Endothelial cell of umbilical vein (primary cell): Measurements from ENCODE around the gene TNFRSF19. TPM values are rescaled to one million over a fixed set of nuclear protein-coding genes. Genes with fewer than 3 reads are reported as not detected.

Experiments used
- BruUV-seq: library from RNA; stranded (reverse); fragments of 400-500 nt; replicated peaks from 2 replicates; lab custom pipeline; 2021; lab: Mats Ljungman, UMichigan
- CTCF ChIA-PET: fragments of 300-600, 350-600 bp; sonication (Branson Sonifier 250); formaldehyde crosslinking; loops from one replicate; lab custom pipeline; 2021; ENCODE audit warnings: antibody characterized with exemption, inconsistent platforms; lab: Charles Lee
- POLR2A ChIA-PET: fragments of 300-600, 350-600 bp; sonication (Branson Sonifier 250); formaldehyde crosslinking; loops from one replicate; lab custom pipeline; 2021; ENCODE audit warnings: antibody characterized with exemption, inconsistent platforms; lab: Charles Lee
- DNase-seq: peaks from one replicate; pipeline ENCODE4 v3.0.0-alpha.2; 2011; ENCODE audit warnings: low read depth, low spot score
- FAIRE-seq: peaks from 2 replicates; lab custom pipeline; 2011; peaks lifted over from hg19 to GRCh38; lab: Jason Lieb, UNC
- H2AFZ ChIP-seq: 2 replicates; pipeline ENCODE4 v1.6.0; 2012; ENCODE audit warnings: low read depth, low read length, control low read depth, inconsistent platforms
- H3K27ac ChIP-seq: 2 replicates; pipeline ENCODE4 v1.5.1; 2011; ENCODE audit warnings: low read depth, mild to moderate bottlenecking, control low read depth, low read length, moderate library complexity; ENCODE audit not compliant: insufficient read depth
- H3K27me3 ChIP-seq, 2 experiments: 2 replicates each; pipeline versions ENCODE4 v1.6.0 to v1.6.1; 2011; ENCODE audit warnings: low read length in 2 of 2, mixed read lengths in 1 of 2; ENCODE audit not compliant: control insufficient read depth in 2 of 2, insufficient read depth in 2 of 2
- H3K36me3 ChIP-seq, 2 experiments: 2 replicates in 1 of 2; 3 replicates in 1 of 2; pipeline ENCODE4 v1.5.1; 2011; ENCODE audit warnings: low read length in 2 of 2, mild to moderate bottlenecking in 1 of 2, moderate library complexity in 1 of 2; ENCODE audit not compliant: control insufficient read depth in 2 of 2, insufficient read depth in 2 of 2; ENCODE audit errors: extremely low read depth in 1 of 2
- H3K4me1 ChIP-seq: 3 replicates; pipeline ENCODE4 v1.5.1; 2011; ENCODE audit warnings: mild to moderate bottlenecking, low read length; ENCODE audit not compliant: control insufficient read depth, insufficient read depth; ENCODE audit errors: extremely low read depth
- H3K4me2 ChIP-seq: 2 replicates; pipeline ENCODE4 v1.6.1; 2011; ENCODE audit warnings: low read length, control low read depth, mixed read lengths; ENCODE audit not compliant: insufficient read depth
- H3K4me3 ChIP-seq, 3 experiments: fragments of 200-600 bp in 1 of 3; sonication (generic), shearing (Covaris generic) in 1 of 3; replicated peaks in 1 of 3; 2 replicates each; pipeline ENCODE4 v1.5.1; 2011 to 2016; ENCODE audit warnings: control low read depth in 3 of 3, low read length in 3 of 3, mild to moderate bottlenecking in 2 of 3, inconsistent platforms in 1 of 3, low read depth in 1 of 3, moderate library complexity in 1 of 3; ENCODE audit not compliant: insufficient read depth in 1 of 3
- H3K79me2 ChIP-seq: 2 replicates; pipeline ENCODE4 v1.6.0; 2012; ENCODE audit warnings: low read length, inconsistent platforms; ENCODE audit not compliant: control insufficient read depth, insufficient read depth
- H3K9ac ChIP-seq: replicated peaks from 2 replicates; pipeline ENCODE3; 2011; ENCODE audit warnings: low read length, control low read depth; ENCODE audit not compliant: insufficient read depth; ENCODE audit errors: extremely low read depth
- H3K9me1 ChIP-seq: replicated peaks from 3 replicates; pipeline ENCODE4 v1.6.0; 2011; ENCODE audit warnings: mild to moderate bottlenecking, low read length; ENCODE audit not compliant: control insufficient read depth, insufficient read depth; ENCODE audit errors: extremely low read depth
- H3K9me3 ChIP-seq: replicated peaks from 2 replicates; pipeline ENCODE4 v1.5.1; 2012; ENCODE audit warnings: low read length, inconsistent platforms; ENCODE audit not compliant: control insufficient read depth, insufficient read depth
- H4K20me1 ChIP-seq: replicated peaks from 2 replicates; pipeline ENCODE3; 2011; ENCODE audit warnings: mild to moderate bottlenecking, low read length; ENCODE audit not compliant: control insufficient read depth, insufficient read depth; ENCODE audit errors: extremely low read depth
- CTCF ChIP-seq, 2 donors: IDR thresholded peaks; 1 replicate in 1 of 2; 2 replicates in 1 of 2; pipeline ENCODE4 v1.5.1; 2011; ENCODE audit warnings: low read length in 2 of 2, mild to moderate bottlenecking in 2 of 2, moderate library complexity in 2 of 2, control low read depth in 1 of 2, inconsistent platforms in 1 of 2, low read depth in 1 of 2; ENCODE audit not compliant: insufficient read depth in 1 of 2; ENCODE audit errors: extremely low read depth in 1 of 2
- EZH2 ChIP-seq: IDR thresholded peaks from 2 replicates; pipeline ENCODE4 v1.6.1; 2012; ENCODE audit warnings: borderline replicate concordance, low read depth, mild to moderate bottlenecking, moderate library complexity, low read length, inconsistent platforms; ENCODE audit not compliant: severe bottlenecking
- FOS ChIP-seq: IDR thresholded peaks from 2 replicates; pipeline ENCODE4 v1.6.1; 2011; ENCODE audit warnings: mild to moderate bottlenecking, low read length, moderate library complexity, borderline replicate concordance; ENCODE audit not compliant: insufficient read depth
- GATA2 ChIP-seq: IDR thresholded peaks from 2 replicates; pipeline ENCODE4 v1.7.0; 2011; ENCODE audit warnings: low read depth, mild to moderate bottlenecking, moderate library complexity, mixed read lengths, low read length; ENCODE audit not compliant: insufficient read length, insufficient read depth
- JUN ChIP-seq: IDR thresholded peaks from 2 replicates; pipeline ENCODE4 v1.6.1; 2011; ENCODE audit warnings: borderline replicate concordance, low read depth; ENCODE audit not compliant: insufficient read length, insufficient read depth
- MAX ChIP-seq: IDR thresholded peaks from 2 replicates; pipeline ENCODE4 v1.6.1; 2011; ENCODE audit not compliant: insufficient read depth, insufficient read length
- MYC ChIP-seq: IDR thresholded peaks from one replicate; pipeline ENCODE4 v1.6.1; 2011; ENCODE audit warnings: mild to moderate bottlenecking, low read depth, low read length
- POLR2A ChIP-seq: IDR thresholded peaks from 2 replicates; pipeline ENCODE4 v1.6.1; 2012; ENCODE audit warnings: low read depth, mild to moderate bottlenecking, control low read depth, low read length
- dilution Hi-C: fragments of 300-500 bp; cut with MboI; formaldehyde crosslinking; loops from one replicate; pipeline ENCODE4 v1.15.0; 2019; ENCODE audit warnings: low sequenced_read_pairs; ENCODE audit not compliant: extremely low pct_ligation_motif_present
- intact Hi-C: fragments of 100-400 bp; cut with micrococcal nuclease; formaldehyde crosslinking; loops from one replicate; pipeline ENCODE4 v1.10.0; 2022
- polyA plus RNA-seq, 4 experiments: library from polyadenylated mRNA; depleted of rRNA in 3 of 4; stranded (reverse) in 3 of 4; unstranded in 1 of 4; fragments of >200 nt; gene quantifications; 2 replicates each; pipeline versions ENCODE4 v1.2.1 to v1.2.3, GENCODE V29; 2011 to 2012; ENCODE audit warnings: missing spikeins in 1 of 4
- total RNA-seq: library from RNA; stranded (reverse); gene quantifications from 2 replicates; pipeline ENCODE4 v1.2.3, GENCODE V29; 2021

TNFRSF19 gene
- total and polyA plus RNA-seq, 2 donors (not counting 3 experiments of a cell fraction or from before 2014, with no cell fraction given), result 0.23 to 0.29 TPM

- Histone ChIP-seq H3K9me1 (no peaks in the 10 kb centered on the region), H3K27ac (peak overlapping the region; percentile 69), H3K36me3 (no peaks in the 10 kb centered on the region), H3K9me3 (no peaks in the 10 kb centered on the region), H3K79me2 (no peaks in the 10 kb centered on the region), H3K27me3 (peaks cover 2 to 3% of the 10 kb centered on the region in 2 experiments), H4K20me1 (no peaks in the 10 kb centered on the region), H3K4me1 (peaks cover 27% of the 10 kb centered on the region), H3K4me3 (peak overlapping the region in 1 of 3 experiments; percentile 9), H2AFZ (peak overlapping the region; percentile 11), H3K9ac (peak overlapping the region; percentile 46), H3K4me2 (peak overlapping the region; percentile 67)
- BruUV-seq, result no TSS peak
- peak; percentile 67 for DNase-seq
- TF ChIP-seq POLR2A (no peak), GATA2 (no peak), MAX (no peak)
- POLR2A ChIA-PET, result no interaction called here
- dilution Hi-C loops, result no loop called here
- intact Hi-C loops, result loop anchor here (1.0 to 2.0 kb wide), 2 partner anchors 9 to 183 kb away; no protein-coding TSS in a partner anchor
- CTCF ChIA-PET, result interaction anchor here (0.9 to 1.6 kb wide), 3 partner anchors 31 to 68 kb away, joined by 3 to 6 read pairs (median 3); no protein-coding TSS in a partner anchor
- FAIRE-seq, result peak; percentile 55
Observed at GRCh38 chr13:23609414-23609760, 39.2 kb downstream of the TNFRSF19 start.

GRCh38 chr13:23609874-23610576, 39.8 kb downstream of the TNFRSF19 start:
- peak; percentile 62 for FAIRE-seq
- no peaks in the 10 kb centered on the region for H3K36me3 ChIP-seq
- no peak for TF ChIP-seq FOS
- TF ChIP-seq POLR2A, result no peak
- TF ChIP-seq JUN, result no peak
- no peak for TF ChIP-seq CTCF (IDR thresholded peaks at IDR 0.05; ENCODE audit: extremely low read depth in 1 of 2, insufficient read depth in 1 of 2, low read depth in 1 of 2, low read length in 2 of 2)
- TF ChIP-seq MAX, result no peak
- no peak for TF ChIP-seq EZH2
- no peak for TF ChIP-seq MYC
- H2AFZ ChIP-seq, result peak overlapping the region; percentile 73
- BruUV-seq, result no TSS peak
- ChIA-PET CTCF (interaction anchor here (1.4 to 1.8 kb wide), 2 partner anchors 16 to 31 kb away, joined by 5 to 6 read pairs; no protein-coding TSS in a partner anchor), POLR2A (no interaction called here)
- H4K20me1 ChIP-seq, result no peaks in the 10 kb centered on the region
- peak; percentile 19 for DNase-seq
- H3K9me3 ChIP-seq, result no peaks in the 10 kb centered on the region
- H3K4me3 ChIP-seq, result peak overlapping the region in 1 of 3 experiments; percentile 6
- dilution Hi-C loops (no loop called here), intact Hi-C loops (loop anchor here (1.0 to 5.0 kb wide), 3 partner anchors 8 to 233 kb away; no protein-coding TSS in a partner anchor)
- H3K9ac ChIP-seq, result peak overlapping the region; percentile 46
- peak overlapping the region; percentile 67 for H3K4me2 ChIP-seq
- H3K27me3 ChIP-seq, result peaks cover 2 to 4% of the 10 kb centered on the region in 2 experiments
- peaks cover 27% of the 10 kb centered on the region for H3K4me1 ChIP-seq
- no peaks in the 10 kb centered on the region for H3K79me2 ChIP-seq
- H3K9me1 ChIP-seq, result no peaks in the 10 kb centered on the region
- peak overlapping the region; percentile 69 for H3K27ac ChIP-seq
